Nephron (organoid): ENCODE measurements around the gene ZNF821.

ENCODE experiments used
- H3K27ac Mint-ChIP-seq, 3 experiments: 2 replicates each; pipeline ENCODE4 v1.8.0; 2020; ENCODE audit warnings: mixed read lengths in 3 of 3, mild to moderate bottlenecking in 2 of 3, moderate library complexity in 1 of 3
- H3K27me3 Mint-ChIP-seq: 2 replicates; pipeline ENCODE4 v1.8.0; 2021; ENCODE audit warnings: low read depth, mild to moderate bottlenecking, moderate library complexity, mixed read lengths
- H3K36me3 Mint-ChIP-seq: 2 replicates; pipeline ENCODE4 v1.8.0; 2020; ENCODE audit warnings: low read depth, mixed read lengths
- H3K4me1 Mint-ChIP-seq: 2 replicates; pipeline ENCODE4 v1.8.0; 2020; ENCODE audit warnings: mixed read lengths
- H3K4me3 Mint-ChIP-seq, 3 experiments: 2 replicates each; pipeline ENCODE4 v1.8.0; 2020; ENCODE audit warnings: mild to moderate bottlenecking in 3 of 3, mixed read lengths in 3 of 3, moderate library complexity in 2 of 3
- H3K9me3 Mint-ChIP-seq: 2 replicates; pipeline ENCODE4 v1.8.0; 2020; ENCODE audit warnings: mixed read lengths
- CTCF ChIP-seq, 3 experiments: fragments of 200-600 bp; sonication (generic); IDR thresholded peaks; one replicate each; pipeline ENCODE4 v1.5.0; 2021; ENCODE audit warnings: antibody characterized with exemption in 3 of 3; ENCODE audit not compliant: unreplicated experiment in 3 of 3

Gene ZNF821

GRCh38 chr16:71883849-71884638 lies at the start of gene ZNF821:
Gene ZNF821 (minus strand): TSS chr16:71884182. CDS start chr16:71879946, 4,236 bp downstream.
- TF ChIP-seq CTCF (IDR thresholded peaks at IDR 0.05; ENCODE audit: unreplicated experiment in 3 of 3): peak; percentile 11 to 56 (median 49)
- H3K4me3 Mint-ChIP-seq: peak within 1 kb of the TSS; percentile 95 to 97 (median 97)
- no peaks in the 10 kb centered on the region for H3K9me3 Mint-ChIP-seq
- peaks cover 20% of the 10 kb centered on the region for H3K36me3 Mint-ChIP-seq
- H3K27ac Mint-ChIP-seq: peak within 1 kb of the TSS; percentile 89 to 97 (median 97)
- H3K27me3 Mint-ChIP-seq: no peaks in the 10 kb centered on the region
- H3K4me1 Mint-ChIP-seq: peaks cover 18% of the 10 kb centered on the region

- Mint-ChIP-seq H3K4me3 (no peak overlapping the region), H3K4me1 (peaks cover 49% of the 10 kb centered on the region), H3K27me3 (no peaks in the 10 kb centered on the region), H3K27ac (peak overlapping the region in 2 of 3 experiments; percentile 78 to 82), H3K9me3 (no peaks in the 10 kb centered on the region), H3K36me3 (peaks cover 41% of the 10 kb centered on the region)
- TF ChIP-seq CTCF (IDR thresholded peaks at IDR 0.05; ENCODE audit: unreplicated experiment in 3 of 3): no peak
Observed at GRCh38 chr16:71933017-71933416, 49.0 kb upstream of the ZNF821 start.

GRCh38 chr16:71931599-71931998 lies 47.6 kb upstream of the ZNF821 start:
- Mint-ChIP-seq H3K9me3 (no peaks in the 10 kb centered on the region), H3K36me3 (peaks cover 54% of the 10 kb centered on the region), H3K4me3 (no peak overlapping the region), H3K27me3 (no peaks in the 10 kb centered on the region), H3K4me1 (peaks cover 56% of the 10 kb centered on the region), H3K27ac (no peak overlapping the region)
- no peak for TF ChIP-seq CTCF (IDR thresholded peaks at IDR 0.05; ENCODE audit: unreplicated experiment in 3 of 3)

GRCh38 chr16:71931001-71931400 lies 47.0 kb upstream of the ZNF821 start:
- H3K27me3 Mint-ChIP-seq: no peaks in the 10 kb centered on the region
- H3K4me1 Mint-ChIP-seq: peaks cover 58% of the 10 kb centered on the region
- H3K9me3 Mint-ChIP-seq: no peaks in the 10 kb centered on the region
- no peak overlapping the region for H3K27ac Mint-ChIP-seq
- TF ChIP-seq CTCF (IDR thresholded peaks at IDR 0.05; ENCODE audit: unreplicated experiment in 3 of 3): no peak
- no peak overlapping the region for H3K4me3 Mint-ChIP-seq
- H3K36me3 Mint-ChIP-seq: peaks cover 57% of the 10 kb centered on the region

GRCh38 chr16:71930013-71930563 lies 46.1 kb upstream of the ZNF821 start:
- no peak for TF ChIP-seq CTCF (IDR thresholded peaks at IDR 0.05; ENCODE audit: unreplicated experiment in 3 of 3)
- Mint-ChIP-seq H3K36me3 (peaks cover 62% of the 10 kb centered on the region), H3K27me3 (no peaks in the 10 kb centered on the region), H3K4me3 (no peak overlapping the region), H3K9me3 (no peaks in the 10 kb centered on the region), H3K27ac (peak overlapping the region in 2 of 3 experiments; percentile 19 to 25), H3K4me1 (peaks cover 54% of the 10 kb centered on the region)
